GM21529 (cell line): ENCODE data around the gene LONRF3.

Experiments used
- ATAC-seq: cut with Tn5 transposase; IDR thresholded peaks from one replicate; pipeline ENCODE4 v1.9.1; 2021; ENCODE audit not compliant: unreplicated experiment

The LONRF3 gene

DNA sequence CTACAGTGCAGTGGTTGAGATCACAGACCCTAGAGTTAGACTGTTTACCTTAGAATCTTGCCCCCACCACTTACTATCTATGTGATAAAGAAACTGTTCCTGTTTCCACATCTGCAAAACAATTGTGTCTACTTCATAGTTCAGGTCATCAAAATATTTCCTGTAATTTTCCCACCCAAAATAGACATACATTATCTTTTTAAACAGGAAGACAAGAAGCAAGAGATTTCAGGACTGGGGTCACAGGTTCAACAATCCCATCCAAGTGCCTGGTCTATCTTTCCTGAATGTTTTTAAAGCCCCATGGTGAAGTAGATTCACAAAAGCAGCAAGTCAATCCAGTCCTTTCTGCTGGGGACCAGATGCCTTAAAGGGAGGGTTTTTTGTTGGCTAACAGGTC lies 56.6 kb downstream of the LONRF3 start:
- no peak for ATAC-seq

DNA sequence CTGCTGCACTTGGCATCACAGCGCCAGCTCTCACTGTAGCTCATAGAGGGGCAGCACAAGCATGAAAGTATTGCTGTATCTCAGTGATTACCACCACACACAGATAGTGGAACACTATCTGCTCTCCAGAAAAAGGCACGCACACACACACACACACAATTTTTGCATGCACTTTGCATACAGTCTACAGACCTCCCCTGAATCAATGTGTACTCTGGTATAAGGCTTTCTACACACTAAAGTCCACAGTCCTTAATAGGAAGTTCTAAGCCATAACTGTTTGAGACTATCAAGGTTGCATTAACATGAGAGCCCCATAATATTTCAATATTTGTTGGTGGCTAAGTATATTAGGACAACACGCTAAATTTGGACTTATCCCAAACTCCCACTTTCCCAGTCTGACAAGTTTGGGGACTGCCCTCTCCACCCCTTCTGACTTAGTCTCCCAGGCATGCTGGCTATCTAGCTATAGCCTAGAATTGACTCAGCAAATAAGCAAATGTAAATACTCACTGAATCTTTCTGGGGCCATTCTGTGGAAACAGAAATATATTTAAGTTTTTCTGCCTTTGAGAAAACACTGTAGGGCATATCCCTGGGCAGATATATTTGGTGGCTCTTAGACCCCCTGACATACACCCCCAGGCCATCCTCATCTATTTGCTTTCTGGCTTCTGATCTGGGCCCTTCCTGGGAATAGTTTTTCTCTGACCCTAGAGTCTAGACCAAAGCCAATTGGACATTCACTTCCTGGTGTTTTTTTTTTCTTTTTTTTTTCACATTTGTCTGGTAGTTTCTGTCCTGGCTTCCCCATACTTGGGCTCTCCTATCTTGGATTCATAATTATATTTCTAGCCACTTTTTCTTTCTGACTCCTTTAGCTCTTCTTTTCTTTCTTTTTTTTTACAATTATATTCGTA lies 62.0 kb downstream of the LONRF3 start:
- ATAC-seq: no peak

DNA sequence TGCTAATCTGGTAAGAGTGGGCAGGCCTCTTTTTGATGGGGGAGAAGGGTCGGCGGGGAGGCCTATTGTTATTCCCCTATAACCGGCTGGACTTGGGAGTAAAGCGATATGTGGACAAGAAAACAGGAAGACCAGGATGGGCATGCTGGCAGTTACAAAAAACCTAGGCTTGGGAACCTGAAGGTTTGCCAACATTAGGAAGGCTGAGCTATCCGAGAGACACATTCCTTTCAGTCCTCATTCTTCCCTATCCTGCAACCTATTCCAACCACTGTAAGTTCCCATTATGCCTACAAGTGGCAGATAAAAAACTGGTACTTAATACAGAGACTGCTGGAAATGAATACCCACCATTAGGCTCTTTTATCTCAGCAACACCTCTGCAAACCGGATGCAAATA lies 66.0 kb downstream of the LONRF3 start:
- ATAC-seq: no peak

DNA sequence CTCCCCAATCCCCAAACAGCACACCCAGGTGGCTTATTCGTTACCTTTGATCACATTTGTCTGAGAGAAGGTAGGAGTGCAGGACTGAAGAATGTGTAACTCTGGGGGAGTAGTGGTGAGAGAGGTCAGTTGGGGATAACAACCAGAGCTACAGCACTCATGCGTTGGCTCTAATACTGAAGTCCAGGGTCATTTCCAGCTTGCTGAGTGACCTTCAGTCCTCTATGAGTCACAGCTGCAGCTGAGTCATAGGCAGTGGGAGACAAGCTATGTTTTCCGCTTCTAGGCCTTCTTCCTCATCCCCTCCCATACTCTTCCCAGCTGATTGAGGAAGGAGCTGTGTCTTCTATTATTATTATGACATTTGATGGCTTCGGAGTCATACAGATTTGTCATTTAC lies 66.8 kb downstream of the LONRF3 start:
- ATAC-seq: no peak

DNA sequence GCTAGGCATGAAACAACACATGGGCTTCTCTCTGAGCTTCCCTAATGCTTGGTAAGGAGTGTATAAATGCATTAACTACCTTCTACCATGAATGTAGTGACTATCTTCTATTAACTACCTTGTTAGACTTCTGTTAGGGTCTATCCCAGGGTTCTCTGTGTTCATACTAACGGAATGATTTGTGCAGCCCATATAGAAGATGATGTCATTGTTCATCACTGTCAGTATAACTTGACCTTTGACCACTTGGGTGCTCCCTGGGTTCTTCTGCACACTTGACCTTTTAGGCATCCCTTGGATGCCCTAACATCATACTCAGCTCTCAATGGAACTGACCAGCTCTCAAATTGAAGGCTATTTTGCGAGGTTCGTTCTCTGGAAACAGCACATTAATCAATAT lies 67.6 kb downstream of the LONRF3 start:
- ATAC-seq: no peak

DNA sequence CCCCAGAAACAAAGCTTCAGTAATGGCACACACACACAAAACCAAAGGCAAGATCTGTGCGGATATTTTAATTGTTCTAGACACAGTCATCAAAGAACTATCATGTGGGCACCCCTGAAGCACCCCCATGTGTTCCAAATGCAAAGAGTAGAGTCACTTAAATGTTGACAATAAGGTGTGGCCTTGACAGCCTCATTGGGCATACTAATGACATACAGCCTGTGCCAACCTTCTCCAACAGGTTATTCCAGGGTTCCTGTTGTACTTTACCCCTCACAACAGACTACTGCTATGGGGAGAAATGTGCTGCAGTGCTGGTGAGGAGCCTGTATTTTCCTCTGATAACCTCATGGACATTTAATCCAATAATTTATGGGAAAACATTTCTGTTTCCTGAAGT lies 68.6 kb downstream of the LONRF3 start:
- no peak for ATAC-seq

DNA sequence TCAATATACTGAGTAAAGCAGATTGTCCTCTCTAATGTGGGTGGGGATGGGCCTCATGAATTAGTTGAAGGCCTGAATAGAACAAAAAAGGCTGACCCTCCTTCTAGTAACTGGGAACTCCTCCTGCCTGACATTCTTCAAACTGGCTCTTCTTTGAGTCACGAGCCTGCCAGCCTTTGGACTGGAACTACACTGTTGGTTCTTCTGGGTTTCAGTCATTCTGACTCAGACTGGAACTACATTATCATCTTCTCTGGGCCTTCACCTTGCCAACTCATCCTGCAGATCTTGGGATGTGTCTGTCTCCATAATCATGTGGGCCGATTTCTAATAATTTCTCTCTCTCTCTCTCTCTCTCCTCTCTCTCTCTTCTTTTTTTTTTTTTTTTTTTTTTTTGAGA lies 71.5 kb downstream of the LONRF3 start:
- ATAC-seq: no peak

DNA sequence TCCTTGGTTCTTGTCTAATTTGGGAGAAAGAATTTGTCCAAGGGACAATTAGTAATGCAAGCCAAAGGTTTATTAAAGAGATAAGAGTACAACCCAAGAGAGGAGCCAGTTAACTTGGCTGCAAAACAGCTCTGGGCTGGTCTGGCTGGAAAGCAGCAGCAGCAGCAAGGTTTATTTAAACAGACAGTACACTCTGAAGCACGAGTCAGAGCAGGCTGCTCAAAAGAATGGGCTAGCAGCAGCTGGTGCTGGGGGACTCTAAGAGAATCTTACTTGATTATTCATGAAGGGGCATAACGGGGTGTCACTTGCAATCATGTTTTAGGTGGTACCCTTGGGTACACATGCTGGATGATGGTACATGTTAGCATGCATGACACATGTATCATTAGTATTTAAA lies 81.3 kb downstream of the LONRF3 start:
- ATAC-seq: no peak

DNA sequence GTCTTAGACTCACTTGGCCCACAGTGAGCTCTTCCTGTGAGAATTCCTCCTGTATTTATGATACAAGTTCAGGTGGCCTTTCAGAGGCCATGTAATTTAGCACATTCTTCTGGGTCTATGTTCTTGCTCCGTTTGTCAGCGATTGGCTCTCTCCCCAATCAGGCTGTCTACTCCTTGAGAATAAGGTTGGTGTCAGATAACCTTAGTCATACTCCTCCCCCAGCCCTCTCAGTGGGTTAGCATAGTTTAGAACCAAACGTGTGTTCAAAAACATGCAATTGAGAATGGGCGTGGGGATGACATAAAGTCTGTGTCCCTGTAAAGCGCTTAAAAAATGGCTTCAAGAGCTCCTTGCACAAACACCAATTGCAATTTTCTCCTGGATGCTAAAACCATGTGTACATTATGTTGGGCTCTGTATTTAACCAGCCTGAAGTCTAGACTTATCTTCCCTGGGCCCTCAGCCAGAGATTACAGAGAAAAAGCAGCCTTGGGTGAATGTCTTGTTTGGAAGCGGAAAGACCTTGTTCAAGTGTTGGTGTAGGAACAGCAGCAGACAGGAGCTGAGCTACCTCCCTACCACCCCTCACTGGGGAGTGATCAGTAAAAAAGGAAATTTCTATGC lies 88.4 kb downstream of the LONRF3 start:
- ATAC-seq: no peak

DNA sequence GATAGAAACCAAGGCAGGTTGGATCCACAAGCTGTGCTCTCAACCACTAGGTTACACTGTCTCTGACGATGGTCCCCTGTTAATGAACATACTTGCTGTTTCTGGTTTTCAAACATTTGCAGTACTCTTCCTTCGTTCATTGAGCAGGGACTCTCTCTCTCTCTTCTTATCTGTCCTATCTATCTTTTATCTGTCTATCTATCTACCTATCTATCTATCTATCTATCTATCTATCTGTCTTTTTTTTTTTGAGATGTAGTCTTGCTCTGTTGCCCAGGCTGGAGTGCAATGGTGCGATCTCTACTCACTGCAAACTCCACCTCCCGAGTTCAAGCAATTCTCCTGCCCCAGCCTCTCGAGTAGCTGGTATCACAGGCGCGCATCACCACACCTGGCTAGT lies 89.0 kb downstream of the LONRF3 start:
- no peak for ATAC-seq

DNA sequence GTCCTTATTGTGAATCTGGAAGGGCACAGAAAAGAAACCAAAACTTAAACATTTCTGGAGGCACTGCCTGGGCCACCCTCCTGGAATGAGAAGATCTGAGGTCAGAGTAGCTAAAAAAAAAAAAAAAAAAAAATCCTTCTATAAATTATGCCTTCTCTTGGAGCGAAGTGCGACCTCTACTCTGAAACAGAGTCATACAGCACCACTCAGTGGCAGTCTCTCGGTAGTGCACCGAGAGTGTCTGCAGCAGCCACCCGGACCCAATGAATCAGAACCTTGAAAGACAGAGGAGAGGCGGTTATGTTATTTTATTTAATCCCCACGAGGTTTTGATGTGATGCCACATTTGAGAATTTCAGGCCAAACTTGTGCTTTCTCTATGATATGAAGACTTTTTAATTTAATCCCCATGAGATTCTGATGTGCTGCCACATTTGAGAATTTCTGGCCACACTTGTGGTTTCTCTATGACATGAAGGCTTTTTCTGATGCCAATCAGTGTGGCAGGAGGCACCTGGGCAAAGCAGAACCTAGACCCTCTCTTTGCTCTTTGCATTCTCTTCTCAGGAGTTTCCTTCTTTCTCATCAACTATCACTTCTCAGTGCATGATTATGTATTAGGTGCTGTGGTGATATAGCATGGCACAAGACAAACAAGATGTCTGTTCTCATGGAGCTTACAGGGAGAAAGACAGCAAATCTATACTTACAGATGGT lies 92.8 kb downstream of the LONRF3 start:
- ATAC-seq: peak; percentile 50
